ENCODE results near the gene C8B. TPM values are rescaled to one million over a fixed set of nuclear protein-coding genes. Genes with fewer than 3 reads are reported as not detected.

The C8B gene
- total RNA-seq, 1 experiment from 2014 or later: not detected

DNA sequence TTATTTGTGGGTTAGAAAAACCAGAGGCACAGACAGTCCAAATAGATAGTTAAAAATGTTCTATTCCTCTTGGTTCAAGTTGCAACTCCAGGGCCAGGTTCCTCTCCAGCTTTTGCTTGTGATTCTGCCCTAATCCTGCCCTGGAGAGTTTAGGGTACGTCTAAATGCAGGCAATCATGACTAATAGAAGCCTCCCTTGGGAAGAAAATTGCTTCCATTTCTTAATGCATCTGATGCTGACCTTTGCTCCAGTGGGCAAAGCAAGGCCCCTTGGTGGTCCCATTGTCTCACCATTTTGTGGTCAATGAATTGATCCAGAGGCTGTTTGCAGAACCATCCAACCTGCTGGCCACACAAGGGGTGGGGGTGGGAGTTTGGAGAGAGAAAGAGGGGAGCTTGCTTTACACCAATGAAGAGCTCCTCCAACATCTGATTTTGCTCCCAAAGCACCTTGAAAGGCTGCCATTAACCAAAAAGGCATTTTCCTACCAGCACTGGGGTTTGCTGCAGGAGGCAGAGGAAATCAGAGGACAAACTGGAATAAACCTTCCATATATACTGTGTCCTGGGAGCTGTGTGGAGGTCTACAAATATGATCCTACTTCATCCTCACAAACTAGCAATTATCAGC, 31.3 kb downstream of the C8B start:
- DNase-seq (ENCODE audit: extremely low read depth, low read depth): no peak

DNA sequence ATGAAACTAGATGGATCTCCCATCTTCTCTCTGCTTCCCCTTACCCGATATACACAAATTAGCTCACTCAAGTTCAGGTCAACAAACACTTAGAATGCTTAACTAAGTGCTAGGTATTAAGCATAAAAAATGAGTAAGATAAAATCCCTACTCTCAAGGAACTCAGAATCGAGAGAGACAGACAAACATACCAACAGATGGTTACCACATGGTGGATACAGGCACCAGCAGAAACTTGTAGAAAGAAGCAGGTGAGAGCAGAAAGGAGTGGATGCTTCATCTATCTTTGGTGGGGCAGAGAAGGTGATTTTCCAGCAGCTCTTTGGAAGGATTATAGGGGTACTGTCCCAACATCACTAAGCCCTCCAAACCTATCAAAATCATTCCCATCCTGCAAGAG, 32.2 kb downstream of the C8B start:
- no peak for DNase-seq (ENCODE audit: extremely low read depth, low read depth)

DNA sequence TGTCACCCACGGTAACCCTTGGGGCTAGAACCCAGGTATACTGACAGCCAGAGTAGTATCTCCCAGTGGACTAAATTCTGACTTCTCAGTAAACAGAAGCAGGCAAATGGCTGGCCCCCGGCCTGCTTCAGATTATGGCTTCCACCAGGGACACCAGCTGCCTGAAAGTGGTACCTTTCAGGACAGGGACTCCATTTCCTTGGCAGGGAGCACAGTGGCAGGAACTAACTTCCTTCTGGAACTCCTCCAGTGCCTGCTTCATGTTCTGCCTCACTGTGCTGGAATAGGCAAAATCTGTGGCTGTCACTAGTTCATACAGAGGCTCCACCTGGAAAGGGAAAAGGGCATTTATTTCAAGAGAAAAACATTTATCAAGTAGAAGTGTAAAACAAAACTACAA, 32.7 kb downstream of the C8B start:
- DNase-seq (ENCODE audit: extremely low read depth, low read depth): no peak

DNA sequence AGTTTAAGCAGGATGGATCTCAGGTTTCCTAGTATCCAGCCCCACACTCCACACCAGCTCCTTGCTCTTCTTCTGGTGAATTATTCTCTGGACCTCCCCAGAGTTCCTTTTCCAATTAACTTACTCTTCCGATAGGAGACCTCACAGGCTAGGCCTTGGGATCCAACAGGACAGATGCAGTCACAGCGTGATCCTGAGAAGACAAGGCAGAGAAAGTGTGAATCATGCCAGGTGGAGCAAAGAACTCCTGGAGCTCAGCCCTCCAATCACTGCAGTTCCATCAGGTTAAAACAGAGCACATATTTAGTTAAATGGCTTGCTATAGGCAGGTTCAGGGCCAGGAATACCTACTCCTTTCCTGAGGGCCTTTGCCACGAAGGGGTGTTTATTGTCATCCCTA, 34.1 kb downstream of the C8B start:
- DNase-seq (ENCODE audit: extremely low read depth, low read depth): no peak

DNA sequence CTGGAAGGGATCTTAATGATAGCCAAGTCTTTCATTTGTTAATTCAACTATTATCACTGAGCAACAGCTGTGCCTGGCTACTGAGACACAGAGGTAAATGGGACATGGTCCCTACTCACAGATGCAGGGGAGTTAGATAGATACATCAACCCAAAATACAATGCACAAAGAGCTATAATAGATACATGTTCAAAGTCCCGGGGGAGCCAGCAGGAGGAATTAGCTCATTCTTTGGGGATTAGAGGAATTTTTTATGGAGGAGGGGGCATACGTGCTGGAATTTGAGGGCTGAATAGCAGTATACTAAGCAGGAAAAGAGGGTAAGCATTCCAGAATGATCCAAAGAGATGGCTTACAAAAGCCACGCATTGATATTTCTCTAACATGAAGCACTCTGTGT, 34.6 kb downstream of the C8B start:
- no peak for DNase-seq (ENCODE audit: extremely low read depth, low read depth)

GRCh38 chr1:56929492-56929891, 36.3 kb downstream of the C8B start:
- no peak for DNase-seq (ENCODE audit: extremely low read depth, low read depth)

- no peak for DNase-seq (ENCODE audit: extremely low read depth, low read depth)
These were observed 37.8 kb downstream of the C8B start for GRCh38 chr1:56927986-56928385.

GRCh38 chr1:56927171-56927570, 38.6 kb downstream of the C8B start:
- no peak for DNase-seq (ENCODE audit: extremely low read depth, low read depth)

GRCh38 chr1:56925193-56925592, 40.6 kb downstream of the C8B start:
- no peak for DNase-seq (ENCODE audit: extremely low read depth, low read depth)

GRCh38 chr1:56924116-56924515, 41.7 kb downstream of the C8B start:
- no peak for DNase-seq (ENCODE audit: extremely low read depth, low read depth)

DNA sequence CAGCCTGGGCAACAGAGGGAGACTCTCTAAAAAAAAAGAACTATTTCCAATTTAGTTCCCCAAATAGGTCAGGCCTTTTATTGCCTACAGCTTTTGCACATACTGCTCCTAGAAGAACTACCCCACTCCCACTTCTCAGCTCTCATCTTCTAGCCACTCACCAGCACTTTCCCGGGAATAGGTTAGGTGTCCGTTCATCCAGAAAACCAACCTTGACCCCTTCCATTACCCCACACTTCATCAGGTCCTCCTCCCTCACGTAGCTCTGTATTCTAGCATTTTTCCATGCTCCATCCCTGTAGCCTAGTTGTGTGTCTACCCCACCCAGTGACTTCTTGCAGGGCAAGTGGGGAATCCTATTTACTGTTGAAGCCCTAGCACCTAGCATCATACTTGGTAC, 42.6 kb downstream of the C8B start:
- no peak for DNase-seq (ENCODE audit: extremely low read depth, low read depth)

- no peak for DNase-seq (ENCODE audit: extremely low read depth, low read depth)
These were observed 43.3 kb downstream of the C8B start for GRCh38 chr1:56922507-56922906.

DNA sequence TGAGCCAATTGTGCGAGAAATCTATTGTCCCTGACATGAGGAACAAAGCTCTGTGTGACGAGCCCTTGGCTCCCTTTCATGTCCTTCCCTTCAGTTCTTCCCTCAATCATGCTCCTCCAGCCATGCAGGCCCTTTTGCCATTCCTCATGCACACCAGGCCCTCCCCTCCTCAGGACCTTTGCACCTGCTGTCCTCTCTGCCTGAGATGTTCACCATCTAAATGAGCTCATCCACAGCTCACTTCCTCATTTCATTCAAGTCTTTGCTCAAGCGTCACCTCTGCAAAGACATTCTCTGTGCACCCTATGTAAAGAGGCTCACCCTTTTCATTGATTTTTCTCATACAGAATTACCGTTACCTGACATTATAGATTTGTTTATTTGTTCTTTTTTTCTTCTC, 43.7 kb downstream of the C8B start:
- DNase-seq (ENCODE audit: extremely low read depth, low read depth): no peak

- no peak for DNase-seq (ENCODE audit: extremely low read depth, low read depth)
These were observed 44.3 kb downstream of the C8B start for GRCh38 chr1:56921479-56921878.

DNA sequence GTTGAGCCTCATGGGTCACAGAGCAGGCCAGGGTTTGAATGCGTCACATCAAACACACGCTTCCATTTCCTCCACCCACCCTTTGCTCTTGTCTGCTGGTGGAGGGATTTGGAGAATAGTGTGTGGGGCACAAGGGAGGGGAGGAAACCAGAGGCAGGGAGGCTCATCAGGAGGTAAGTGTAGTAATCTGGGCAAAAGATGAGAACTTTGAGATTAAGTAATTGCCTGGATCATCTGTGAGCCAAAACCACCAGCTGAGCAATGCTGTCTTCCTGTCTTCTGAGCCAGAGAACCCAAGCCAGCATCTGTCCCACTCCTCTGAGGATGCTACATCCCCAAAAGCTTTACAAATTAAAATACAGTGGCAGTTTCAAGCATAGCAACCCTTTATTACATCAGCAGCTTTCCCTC, 45.2 kb downstream of the C8B start:
- no peak for DNase-seq (ENCODE audit: extremely low read depth, low read depth)

- DNase-seq (ENCODE audit: extremely low read depth, low read depth): no peak
These were observed 48.5 kb downstream of the C8B start for GRCh38 chr1:56917356-56917755.

DNA sequence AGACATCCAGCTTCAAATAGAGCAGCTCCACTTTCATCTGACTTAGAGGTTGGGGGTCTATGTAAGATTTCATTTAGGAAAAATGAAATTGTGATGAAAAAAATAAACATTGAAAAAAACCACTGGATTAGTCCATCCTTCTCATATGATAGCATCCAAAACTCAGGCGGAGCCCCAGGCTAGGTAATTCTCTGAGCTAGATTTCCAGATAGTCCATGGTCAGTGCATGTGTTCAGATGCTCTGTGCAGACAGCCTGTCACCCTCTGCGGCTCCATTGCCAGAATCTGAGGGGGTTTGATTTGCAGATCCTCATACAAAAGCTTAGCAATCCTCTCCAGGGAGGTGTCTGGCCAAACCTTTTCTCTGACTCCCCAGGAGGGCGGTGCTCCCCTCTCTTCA, 49.2 kb downstream of the C8B start:
- DNase-seq (ENCODE audit: extremely low read depth, low read depth): no peak

GRCh38 chr1:56915960-56916359, 49.9 kb downstream of the C8B start:
- DNase-seq (ENCODE audit: extremely low read depth, low read depth): no peak

DNA sequence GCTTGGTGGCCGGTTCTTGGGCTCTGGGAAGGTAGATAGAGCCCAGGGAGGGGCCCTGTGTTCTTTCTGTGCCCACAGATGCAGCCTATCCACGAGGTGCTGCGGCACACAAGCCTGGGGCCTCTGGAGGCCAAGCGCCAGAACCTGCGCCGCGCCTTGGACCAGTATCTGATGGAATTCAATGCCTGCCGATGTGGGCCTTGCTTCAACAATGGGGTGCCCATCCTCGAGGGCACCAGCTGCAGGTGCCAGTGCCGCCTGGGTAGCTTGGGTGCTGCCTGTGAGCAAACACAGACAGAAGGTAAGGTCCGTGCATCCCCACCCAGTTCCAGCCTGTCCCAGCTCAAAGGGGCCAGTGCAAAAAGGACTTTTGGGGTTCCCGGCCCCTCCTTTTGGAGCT, 53.5 kb downstream of the C8B start:
- no peak for DNase-seq (ENCODE audit: extremely low read depth, low read depth)

- no peak for DNase-seq (ENCODE audit: extremely low read depth, low read depth)
These were observed 54.5 kb downstream of the C8B start for GRCh38 chr1:56911098-56911938.

DNA sequence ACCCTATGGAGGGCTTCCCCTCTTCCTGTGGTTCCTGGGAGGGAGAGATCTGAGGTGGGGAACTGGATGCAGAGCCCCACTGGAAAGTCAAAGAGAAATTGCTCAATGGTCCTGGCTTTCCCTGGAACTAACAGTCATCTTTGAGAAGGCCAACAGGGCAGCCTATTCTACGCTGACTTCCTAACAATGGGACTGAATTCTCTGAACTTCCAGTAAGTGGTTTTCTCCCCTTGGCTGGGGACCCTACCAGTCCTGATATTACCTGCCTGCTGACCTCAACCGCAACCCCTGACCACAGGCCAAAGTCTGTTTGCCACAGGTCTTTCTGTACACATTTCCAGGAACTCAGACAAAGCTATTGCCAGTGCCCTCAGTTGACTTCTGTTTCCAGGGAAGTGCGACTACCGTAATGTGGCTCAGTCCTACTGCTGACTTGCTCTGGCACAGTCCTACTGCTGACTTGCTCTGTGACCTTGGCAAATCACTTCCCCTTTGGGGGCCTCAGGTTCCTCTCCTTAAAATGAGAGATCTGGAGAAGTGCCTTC, 55.3 kb downstream of the C8B start:
- no peak for DNase-seq (ENCODE audit: extremely low read depth, low read depth)

DNA sequence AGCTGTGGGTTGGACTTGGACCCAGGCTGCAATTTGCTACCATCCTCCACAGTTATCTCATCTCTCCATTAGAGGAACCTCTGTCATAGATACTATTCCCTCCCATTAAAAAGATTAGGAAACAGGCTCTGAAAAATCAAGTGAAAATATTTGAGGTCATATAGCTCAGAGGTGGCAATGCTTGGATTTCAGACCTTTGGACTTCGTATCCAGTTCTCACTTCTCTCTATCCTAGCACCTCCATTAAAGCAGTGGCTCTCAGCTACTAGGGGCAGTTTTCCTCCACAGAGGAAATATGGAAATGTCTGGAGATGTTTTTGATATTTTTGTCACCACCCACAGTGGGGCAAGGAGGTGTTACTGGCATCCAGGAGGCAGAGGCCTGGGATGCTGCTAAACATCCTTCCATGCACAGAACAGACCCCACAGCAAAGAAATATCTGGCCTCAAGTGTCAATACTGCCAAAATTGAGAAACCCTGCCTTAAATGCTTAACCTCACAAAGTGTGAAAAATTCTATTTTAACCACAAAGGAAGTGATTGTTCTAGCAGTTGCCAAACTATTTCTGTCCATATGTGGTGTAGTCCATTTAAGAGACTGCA, 57.1 kb downstream of the C8B start:
- no peak for DNase-seq (ENCODE audit: extremely low read depth, low read depth)

Data from NCI-H460 (cell line).